Fibroblast of villous mesenchyme (primary cell): ENCODE results near the gene FOLR3. TPM values are rescaled to one million over a fixed set of nuclear protein-coding genes. Genes with fewer than 3 reads are reported as not detected.
"Not testable (repeated sequence)": the region's sequence is repeated elsewhere in the genome, so short reads cannot be mapped to it uniquely, and the experiment has no call there.

Experiments used
- DNase-seq: peaks from one replicate; pipeline ENCODE4 v3.0.0-alpha.2; 2010; ENCODE audit warnings: low read depth
- H3K4me3 ChIP-seq: 2 replicates; pipeline ENCODE4 v1.5.1; 2011; ENCODE audit warnings: low read depth, mild to moderate bottlenecking, low read length
- CTCF ChIP-seq: IDR thresholded peaks from 2 replicates; pipeline ENCODE4 v1.5.1; 2012; ENCODE audit warnings: low read depth, mild to moderate bottlenecking, low read length; ENCODE audit not compliant: insufficient read depth
- total RNA-seq: library from RNA; depleted of rRNA; stranded (reverse); fragments of >200 nt; gene quantifications from 2 replicates; pipeline ENCODE4 v1.2.3, GENCODE V29; 2012

Gene FOLR3
- total RNA-seq, 1 donor: 2.6 TPM

- peak; percentile 34 for DNase-seq
- H3K4me3 ChIP-seq: no peak overlapping the region
- no peak for TF ChIP-seq CTCF
These were observed 24.8 kb downstream of the FOLR3 start for GRCh38 chr11:72160319-72160718.

- no peak for TF ChIP-seq CTCF
- no peak for DNase-seq
- H3K4me3 ChIP-seq: no peak overlapping the region
These were observed 27.5 kb downstream of the FOLR3 start for GRCh38 chr11:72162891-72163492.

- not testable (repeated sequence) for DNase-seq, H3K4me3 ChIP-seq
These were observed 28.7 kb downstream of the FOLR3 start for GRCh38 chr11:72164187-72164586.

- DNase-seq, H3K4me3 ChIP-seq: not testable (repeated sequence)
These were observed 33.6 kb downstream of the FOLR3 start for GRCh38 chr11:72169046-72169555.

GRCh38 chr11:72169754-72170153, 34.2 kb downstream of the FOLR3 start:
- not testable (repeated sequence) for DNase-seq, H3K4me3 ChIP-seq

GRCh38 chr11:72172043-72172442, 36.5 kb downstream of the FOLR3 start:
- DNase-seq, H3K4me3 ChIP-seq: not testable (repeated sequence)

GRCh38 chr11:72173291-72173690, 37.8 kb downstream of the FOLR3 start:
- DNase-seq: no peak
- no peak for TF ChIP-seq CTCF
- H3K4me3 ChIP-seq: no peak overlapping the region

- TF ChIP-seq CTCF: no peak
- DNase-seq: no peak
- H3K4me3 ChIP-seq: no peak overlapping the region
These were observed 39.0 kb downstream of the FOLR3 start for GRCh38 chr11:72174302-72175070.

GRCh38 chr11:72177656-72178055, 42.1 kb downstream of the FOLR3 start:
- no peak overlapping the region for H3K4me3 ChIP-seq
- DNase-seq: no peak
- TF ChIP-seq CTCF: no peak
